B cell (primary cell): ENCODE data around the gene NCBP3. TPM values are rescaled to one million over a fixed set of nuclear protein-coding genes. Genes with fewer than 3 reads are reported as not detected.

Source experiments
- ATAC-seq: fragments of 200-7000 bp; cut with Tn5 transposase; one replicate; pipeline ENCODE4 v1.10.0; 2021; ENCODE audit warnings: low read depth, mild to moderate bottlenecking, moderate number of reproducible peaks, moderate library complexity
- CTCF ChIA-PET: fragments of 350-600 bp; sonication (Branson Sonifier 250); formaldehyde crosslinking; loops from one replicate; lab custom pipeline; 2021; ENCODE audit warnings: antibody characterized with exemption, inconsistent platforms; lab: Charles Lee
- POLR2A ChIA-PET: fragments of 350-600 bp; sonication (Branson Sonifier 250); formaldehyde crosslinking; loops from one replicate; lab custom pipeline; 2021; ENCODE audit warnings: antibody characterized with exemption; lab: Charles Lee
- DNase-seq: peaks from one replicate; pipeline ENCODE4 v3.0.0; 2013
- H2AFZ ChIP-seq: 2 replicates; pipeline ENCODE4 v1.6.1; 2012; ENCODE audit warnings: mild to moderate bottlenecking, low read depth, low read length; ENCODE audit not compliant: insufficient read depth, poor library complexity, severe bottlenecking
- H3K27ac ChIP-seq, 2 donors: 1 replicate in 1 of 2; 2 replicates in 1 of 2; pipeline ENCODE4 v1.5.1; 2012 to 2013; ENCODE audit warnings: low read length in 2 of 2, mild to moderate bottlenecking in 2 of 2, moderate library complexity in 1 of 2
- H3K27me3 ChIP-seq, 4 experiments: fragments of 200-600 bp in 1 of 4; sonication (generic) in 1 of 4; replicated peaks in 1 of 4; 1 replicate in 2 of 4; 2 replicates in 2 of 4; pipeline versions ENCODE4 v1.6.1 to v1.7.0; 2013 to 2016; ENCODE audit warnings: low read length in 3 of 4, mild to moderate bottlenecking in 2 of 4, mixed read lengths in 1 of 4, moderate library complexity in 1 of 4; ENCODE audit not compliant: insufficient read depth in 4 of 4, control insufficient read depth in 3 of 4; ENCODE audit errors: control extremely low read depth in 1 of 4
- H3K36me3 ChIP-seq, 2 experiments: replicated peaks in 1 of 2; 1 replicate in 1 of 2; 2 replicates in 1 of 2; pipeline versions ENCODE4 v1.6.1 to v1.7.1; 2013; ENCODE audit warnings: low read length in 1 of 2; ENCODE audit not compliant: insufficient read depth in 2 of 2, control insufficient read depth in 1 of 2; ENCODE audit errors: control extremely low read depth in 1 of 2, extremely low read depth in 1 of 2
- H3K4me1 ChIP-seq, 2 donors: fragments of 200-600 bp in 1 of 2; sonication (generic) in 1 of 2; 1 replicate in 1 of 2; 2 replicates in 1 of 2; pipeline versions ENCODE4 v1.5.1 to v1.6.1; 2013 to 2017; ENCODE audit warnings: low read length in 2 of 2; ENCODE audit not compliant: control insufficient read depth in 2 of 2, insufficient read depth in 2 of 2
- H3K4me2 ChIP-seq: replicated peaks from 2 replicates; pipeline ENCODE3; 2012; ENCODE audit warnings: mild to moderate bottlenecking, low read depth, low read length; ENCODE audit not compliant: poor library complexity, severe bottlenecking
- H3K4me3 ChIP-seq, 5 experiments: fragments of 200-600 bp in 1 of 5; sonication (generic) in 1 of 5; 1 replicate in 3 of 5; 2 replicates in 2 of 5; pipeline versions ENCODE4 v1.5.1 to v1.7.0; 2011 to 2016; ENCODE audit warnings: low read length in 4 of 5, mild to moderate bottlenecking in 4 of 5, low read depth in 2 of 5, control low read depth in 1 of 5, moderate library complexity in 1 of 5; ENCODE audit not compliant: insufficient read depth in 1 of 5; ENCODE audit errors: control extremely low read depth in 1 of 5, extremely low read depth in 1 of 5
- H3K79me2 ChIP-seq: fragments of 200-600 bp; sonication (generic); one replicate; pipeline ENCODE4 v1.6.0; 2016; ENCODE audit warnings: low read length; ENCODE audit not compliant: control insufficient read depth, insufficient read depth
- H3K9ac ChIP-seq: fragments of 200-600 bp; sonication (generic); 2 replicates; pipeline ENCODE4 v1.6.1; 2017; ENCODE audit warnings: mild to moderate bottlenecking, low read length, moderate library complexity
- H3K9me3 ChIP-seq, 3 donors: one replicate each; pipeline versions ENCODE4 v1.6.1 to v1.7.1; 2013; ENCODE audit warnings: low read length in 2 of 3; ENCODE audit not compliant: control insufficient read depth in 2 of 3, insufficient read depth in 1 of 3; ENCODE audit errors: control extremely low read depth in 1 of 3
- H4K20me1 ChIP-seq: 2 replicates; pipeline ENCODE4 v1.6.0; 2012; ENCODE audit warnings: mild to moderate bottlenecking, low read length; ENCODE audit not compliant: insufficient read depth, control insufficient read depth, poor library complexity, severe bottlenecking
- H3K27ac Mint-ChIP-seq: one replicate; pipeline ENCODE4 v1.8.0; 2021; ENCODE audit warnings: mixed read lengths
- H3K27me3 Mint-ChIP-seq: one replicate; pipeline ENCODE4 v1.8.0; 2021; ENCODE audit warnings: mixed read lengths
- H3K4me1 Mint-ChIP-seq: one replicate; pipeline ENCODE4 v1.8.0; 2021; ENCODE audit warnings: mixed read lengths
- H3K4me3 Mint-ChIP-seq: one replicate; pipeline ENCODE4 v1.8.0; 2021; ENCODE audit warnings: mixed read lengths
- H3K9me3 Mint-ChIP-seq: one replicate; pipeline ENCODE4 v1.8.0; 2022; ENCODE audit warnings: mixed read lengths; ENCODE audit not compliant: insufficient read depth
- CTCF ChIP-seq: fragments of 200-600 bp; IDR thresholded peaks from one replicate; pipeline ENCODE4 v1.8.0; 2022; ENCODE audit warnings: antibody characterized with exemption, mild to moderate bottlenecking
- EZH2 ChIP-seq: IDR thresholded peaks from 2 replicates; pipeline ENCODE4 v1.6.1; 2012; ENCODE audit warnings: borderline replicate concordance, low read depth, mild to moderate bottlenecking, moderate library complexity, low read length; ENCODE audit not compliant: insufficient read depth, poor library complexity, severe bottlenecking
- WGBS: methylation state at CpG from one replicate; pipeline ENCODE4 v1.1.5; 2013; ENCODE audit warnings: missing lambda C conversion rate; ENCODE audit not compliant: insufficient coverage; 5-methylcytosine and 5-hydroxymethylcytosine counted together
- intact Hi-C: fragments of 100-400 bp; cut with micrococcal nuclease; formaldehyde crosslinking; loops from one replicate; pipeline ENCODE4 v1.10.0; 2022
- polyA plus RNA-seq: library from polyadenylated mRNA; depleted of rRNA; stranded (reverse); fragments of >200 nt; gene quantifications from 2 replicates; pipeline ENCODE4 v1.2.3, GENCODE V29; 2012
- total RNA-seq, 2 donors: library from RNA; stranded (reverse); fragments of 120-200 nt in 1 of 2; gene quantifications; 1 replicate in 1 of 2; 2 replicates in 1 of 2; pipeline versions ENCODE4 v1.2.3 to v1.2.4, GENCODE V29; 2013 to 2022

NCBP3 gene
- total and polyA plus RNA-seq, 2 donors (not counting 1 experiment from before 2014, with no cell fraction given) = 11.1 to 71.7 TPM

- DNase-seq = peak; percentile 36
- H3K27me3 ChIP-seq = no peaks in the 10 kb centered on the region
- H2AFZ ChIP-seq = no peak overlapping the region
- Mint-ChIP-seq H3K27me3 (no peaks in the 10 kb centered on the region), H3K4me1 (peaks cover 43% of the 10 kb centered on the region), H3K9me3 (no peaks in the 10 kb centered on the region), H3K27ac (peak overlapping the region; percentile 90), H3K4me3 (peak overlapping the region; percentile 71)
- H3K27ac ChIP-seq = no peak overlapping the region
- peak; percentile 77 for ATAC-seq
- peaks cover 0 to 25% of the 10 kb centered on the region in 2 donors for H3K4me1 ChIP-seq
- H3K4me2 ChIP-seq = peak overlapping the region; percentile 51
- no peak for TF ChIP-seq CTCF
- TF ChIP-seq EZH2 = no peak
- H3K9me3 ChIP-seq = peaks cover 0 to 3% (median 0%) of the 10 kb centered on the region in 3 donors
- peak overlapping the region in 1 of 5 experiments; percentile 19 for H3K4me3 ChIP-seq
- no peaks in the 10 kb centered on the region for H4K20me1 ChIP-seq
- peak overlapping the region; percentile 32 for H3K9ac ChIP-seq
- WGBS = 73% methylated on average over 5 of the region's 6 CpGs
- no peaks in the 10 kb centered on the region for H3K79me2 ChIP-seq
- H3K36me3 ChIP-seq = peaks cover 4 to 17% of the 10 kb centered on the region in 2 experiments
- intact Hi-C loops = no loop called here
- ChIA-PET POLR2A (interaction anchor here (1.1 to 1.3 kb wide), 2 partner anchors 9 to 11 kb away, joined by 3 to 5 read pairs; no protein-coding TSS in a partner anchor), CTCF (interaction anchor here (0.7 to 4.7 kb wide), 2 partner anchors 23 to 40 kb away, joined by 3 to 23 read pairs; no protein-coding TSS in a partner anchor)
These were observed 41.5 kb downstream of the NCBP3 start for GRCh38 chr17:3804503-3804931.

GRCh38 chr17:3803308-3803640 is 42.8 kb downstream of the NCBP3 start:
- peaks cover 0 to 3% (median 0%) of the 10 kb centered on the region in 3 donors for H3K9me3 ChIP-seq
- Mint-ChIP-seq H3K27ac (peak overlapping the region; percentile 64), H3K9me3 (no peaks in the 10 kb centered on the region), H3K4me1 (peaks cover 49% of the 10 kb centered on the region), H3K4me3 (peak overlapping the region; percentile 3), H3K27me3 (no peaks in the 10 kb centered on the region)
- H3K9ac ChIP-seq = no peak overlapping the region
- H3K4me3 ChIP-seq = no peak overlapping the region
- no peak for DNase-seq
- H3K27ac ChIP-seq = no peak overlapping the region
- H3K4me2 ChIP-seq = no peak overlapping the region
- no peaks in the 10 kb centered on the region for H3K27me3 ChIP-seq
- WGBS = 100% methylated on average over 2 of the region's 5 CpGs
- peaks cover 0 to 12% of the 10 kb centered on the region in 2 experiments for H3K36me3 ChIP-seq
- peaks cover 12 to 37% of the 10 kb centered on the region in 2 donors for H3K4me1 ChIP-seq
- CTCF ChIA-PET = interaction anchor here (0.6 to 4.7 kb wide), 2 partner anchors 24 to 65 kb away, joined by 3 to 23 read pairs; no protein-coding TSS in a partner anchor
- POLR2A ChIA-PET = interaction anchor here (0.6 to 1.3 kb wide), 3 partner anchors 8 to 48 kb away, joined by 3 to 5 read pairs (median 4); no protein-coding TSS in a partner anchor
- intact Hi-C loops = no loop called here
- no peaks in the 10 kb centered on the region for H3K79me2 ChIP-seq
- ATAC-seq = no peak
- no peak overlapping the region for H2AFZ ChIP-seq
- no peak for TF ChIP-seq CTCF
- no peak for TF ChIP-seq EZH2
- H4K20me1 ChIP-seq = no peaks in the 10 kb centered on the region
